Nephron (organoid): ENCODE measurements around the gene E2F3.

ENCODE experiments used
- H3K27ac Mint-ChIP-seq, 3 experiments: 2 replicates each; pipeline ENCODE4 v1.8.0; 2020; ENCODE audit warnings: mixed read lengths in 3 of 3, mild to moderate bottlenecking in 2 of 3, moderate library complexity in 1 of 3
- H3K27me3 Mint-ChIP-seq: 2 replicates; pipeline ENCODE4 v1.8.0; 2021; ENCODE audit warnings: low read depth, mild to moderate bottlenecking, moderate library complexity, mixed read lengths
- H3K36me3 Mint-ChIP-seq: 2 replicates; pipeline ENCODE4 v1.8.0; 2020; ENCODE audit warnings: low read depth, mixed read lengths
- H3K4me1 Mint-ChIP-seq: 2 replicates; pipeline ENCODE4 v1.8.0; 2020; ENCODE audit warnings: mixed read lengths
- H3K4me3 Mint-ChIP-seq, 3 experiments: 2 replicates each; pipeline ENCODE4 v1.8.0; 2020; ENCODE audit warnings: mild to moderate bottlenecking in 3 of 3, mixed read lengths in 3 of 3, moderate library complexity in 2 of 3
- H3K9me3 Mint-ChIP-seq: 2 replicates; pipeline ENCODE4 v1.8.0; 2020; ENCODE audit warnings: mixed read lengths
- CTCF ChIP-seq, 3 experiments: fragments of 200-600 bp; sonication (generic); IDR thresholded peaks; one replicate each; pipeline ENCODE4 v1.5.0; 2021; ENCODE audit warnings: antibody characterized with exemption in 3 of 3; ENCODE audit not compliant: unreplicated experiment in 3 of 3

E2F3 gene

GRCh38 chr6:20441921-20442320 is 40.2 kb downstream of the E2F3 start:
- no peak overlapping the region for H3K4me3 Mint-ChIP-seq
- H3K4me1 Mint-ChIP-seq = peaks cover 34% of the 10 kb centered on the region
- TF ChIP-seq CTCF (IDR thresholded peaks at IDR 0.05; ENCODE audit: unreplicated experiment in 3 of 3) = no peak
- no peaks in the 10 kb centered on the region for H3K27me3 Mint-ChIP-seq
- H3K36me3 Mint-ChIP-seq = peaks cover 35% of the 10 kb centered on the region
- no peaks in the 10 kb centered on the region for H3K9me3 Mint-ChIP-seq
- H3K27ac Mint-ChIP-seq = peak overlapping the region; percentile 32 to 87 (median 54)

GRCh38 chr6:20444786-20445271 is 43.1 kb downstream of the E2F3 start:
- Mint-ChIP-seq H3K4me3 (no peak overlapping the region), H3K9me3 (no peaks in the 10 kb centered on the region), H3K4me1 (peaks cover 27% of the 10 kb centered on the region), H3K27ac (no peak overlapping the region), H3K27me3 (no peaks in the 10 kb centered on the region), H3K36me3 (peaks cover 40% of the 10 kb centered on the region)
- no peak for TF ChIP-seq CTCF (IDR thresholded peaks at IDR 0.05; ENCODE audit: unreplicated experiment in 3 of 3)

GRCh38 chr6:20447157-20447556 is 45.5 kb downstream of the E2F3 start:
- peaks cover 11% of the 10 kb centered on the region for H3K9me3 Mint-ChIP-seq
- H3K4me3 Mint-ChIP-seq = no peak overlapping the region
- H3K27ac Mint-ChIP-seq = peak overlapping the region in 1 of 3 experiments; percentile 18
- TF ChIP-seq CTCF (IDR thresholded peaks at IDR 0.05; ENCODE audit: unreplicated experiment in 3 of 3) = no peak
- peaks cover 6% of the 10 kb centered on the region for H3K4me1 Mint-ChIP-seq
- H3K27me3 Mint-ChIP-seq = no peaks in the 10 kb centered on the region
- peaks cover 41% of the 10 kb centered on the region for H3K36me3 Mint-ChIP-seq

GRCh38 chr6:20447581-20448132 is 46.0 kb downstream of the E2F3 start:
- no peak overlapping the region for H3K4me3 Mint-ChIP-seq
- H3K27ac Mint-ChIP-seq = no peak overlapping the region
- no peak for TF ChIP-seq CTCF (IDR thresholded peaks at IDR 0.05; ENCODE audit: unreplicated experiment in 3 of 3)
- H3K36me3 Mint-ChIP-seq = peaks cover 39% of the 10 kb centered on the region
- no peaks in the 10 kb centered on the region for H3K27me3 Mint-ChIP-seq
- H3K4me1 Mint-ChIP-seq = peaks cover 5% of the 10 kb centered on the region
- peaks cover 12% of the 10 kb centered on the region for H3K9me3 Mint-ChIP-seq

GRCh38 chr6:20448828-20449227 is 47.1 kb downstream of the E2F3 start:
- Mint-ChIP-seq H3K4me1 (peaks cover 5% of the 10 kb centered on the region), H3K9me3 (peaks cover 16% of the 10 kb centered on the region), H3K27ac (no peak overlapping the region), H3K27me3 (no peaks in the 10 kb centered on the region), H3K4me3 (no peak overlapping the region), H3K36me3 (peaks cover 46% of the 10 kb centered on the region)
- TF ChIP-seq CTCF (IDR thresholded peaks at IDR 0.05; ENCODE audit: unreplicated experiment in 3 of 3) = no peak

- no peak overlapping the region for H3K27ac Mint-ChIP-seq
- H3K9me3 Mint-ChIP-seq = peaks cover 16% of the 10 kb centered on the region
- no peaks in the 10 kb centered on the region for H3K27me3 Mint-ChIP-seq
- H3K4me1 Mint-ChIP-seq = peaks cover 5% of the 10 kb centered on the region
- H3K4me3 Mint-ChIP-seq = no peak overlapping the region
- TF ChIP-seq CTCF (IDR thresholded peaks at IDR 0.05; ENCODE audit: unreplicated experiment in 3 of 3) = no peak
- H3K36me3 Mint-ChIP-seq = peaks cover 41% of the 10 kb centered on the region
Observed at GRCh38 chr6:20454204-20454824, 52.6 kb downstream of the E2F3 start.
